RCC 7860 (cell line): ENCODE data around the gene ATRN.

Experiments
- DNase-seq: peaks from one replicate; pipeline ENCODE4 v3.0.0-alpha.2; 2015; ENCODE audit warnings: low spot score
- FAIRE-seq: peaks from 2 replicates; lab custom pipeline; 2012; peaks lifted over from hg19 to GRCh38; lab: Jason Lieb, UNC

Gene ATRN

DNA sequence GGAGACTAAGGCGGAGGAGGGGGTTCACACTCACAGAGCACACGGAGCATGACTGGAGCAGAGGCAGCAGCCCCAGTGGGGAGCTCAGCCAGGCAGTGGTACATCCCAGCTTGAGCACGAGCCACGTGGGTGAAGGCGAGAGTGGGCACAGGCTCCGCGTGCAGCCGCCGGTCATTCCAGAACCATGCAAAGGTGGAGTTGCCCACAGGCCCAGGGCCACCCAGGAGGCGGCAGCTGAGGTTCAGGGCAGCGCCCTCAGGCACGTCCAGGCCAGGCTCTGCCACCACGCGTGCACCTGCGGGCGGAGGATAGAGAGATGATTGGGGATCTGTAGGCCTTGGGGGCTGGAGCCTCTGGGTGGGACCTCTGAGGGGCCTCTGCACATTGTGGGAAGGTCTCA lies 220.5 kb downstream of the ATRN start:
- DNase-seq: no peak
- no peak for FAIRE-seq

DNA sequence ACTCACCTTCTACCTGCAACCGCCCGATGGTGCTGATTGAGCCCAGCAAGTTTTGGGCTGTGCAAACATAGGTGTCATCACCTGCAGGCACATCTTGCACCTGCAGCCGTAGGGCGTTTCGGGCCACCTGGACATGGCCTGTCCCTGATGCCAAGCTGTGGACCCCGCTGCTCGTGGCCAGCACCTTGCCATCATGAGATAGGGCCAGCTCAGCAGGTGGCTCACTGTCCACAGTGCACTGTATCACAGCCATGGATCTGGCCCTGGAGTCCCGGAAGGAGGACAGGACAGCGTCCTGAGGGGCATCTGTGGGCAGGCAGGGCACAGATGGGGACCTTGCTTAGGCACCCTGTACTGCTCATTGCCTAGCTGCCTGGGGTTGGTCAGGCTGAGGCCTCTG lies 221.1 kb downstream of the ATRN start:
- FAIRE-seq: no peak
- no peak for DNase-seq

DNA sequence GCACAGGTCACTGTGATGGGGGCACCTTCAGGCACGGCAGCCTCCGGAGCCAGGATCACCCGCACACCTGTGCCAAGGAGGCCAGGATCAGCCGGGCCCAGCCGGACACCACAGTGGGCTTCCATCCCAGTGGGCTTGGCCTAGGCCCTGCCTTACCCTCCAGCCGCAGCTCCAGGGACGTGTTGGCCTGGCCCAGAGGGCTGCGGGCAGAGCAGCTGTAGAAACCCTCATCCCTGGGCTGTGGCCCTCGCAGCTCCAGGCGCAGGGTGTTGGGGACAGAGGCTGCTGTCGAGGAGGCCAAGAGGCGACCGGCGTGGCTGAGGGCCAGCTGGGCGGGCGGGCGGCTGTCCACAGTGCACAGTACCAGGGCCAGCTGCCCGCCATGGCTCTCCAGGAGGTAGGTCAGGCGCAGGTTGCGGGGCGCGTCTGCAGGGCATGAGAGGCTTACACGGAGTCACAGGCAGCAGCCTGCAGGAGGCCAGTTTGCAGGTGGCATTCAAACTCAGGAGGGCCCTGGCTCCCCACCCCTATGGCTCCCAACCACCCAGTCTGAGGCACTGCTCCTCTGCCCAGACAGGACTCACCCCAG lies 222.0 kb downstream of the ATRN start:
- DNase-seq (no peak), FAIRE-seq (no peak)

DNA sequence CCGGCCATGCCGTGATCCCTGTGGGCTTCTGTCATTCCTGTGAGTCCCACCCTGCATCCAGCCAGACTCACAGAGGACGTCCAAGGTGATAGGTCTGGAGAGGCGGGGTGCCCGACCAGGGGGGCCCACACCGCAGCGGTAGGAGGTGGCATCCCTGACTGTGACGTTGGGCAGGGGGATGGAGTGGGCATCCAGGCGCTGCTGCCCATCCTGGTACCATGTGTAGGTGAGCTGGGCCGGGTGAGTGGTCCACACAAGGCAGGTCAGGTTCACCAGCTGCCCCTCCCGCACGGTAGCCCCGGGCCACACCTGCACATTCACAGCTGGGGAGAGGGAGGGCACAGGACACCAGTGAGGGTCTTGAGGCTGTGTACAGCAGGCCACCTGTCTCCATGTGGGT lies 222.6 kb downstream of the ATRN start:
- FAIRE-seq (no peak), DNase-seq (no peak)

- no peak for DNase-seq
- FAIRE-seq: no peak
These were observed 224.0 kb downstream of the ATRN start for GRCh38 chr20:3694864-3695263.

DNA sequence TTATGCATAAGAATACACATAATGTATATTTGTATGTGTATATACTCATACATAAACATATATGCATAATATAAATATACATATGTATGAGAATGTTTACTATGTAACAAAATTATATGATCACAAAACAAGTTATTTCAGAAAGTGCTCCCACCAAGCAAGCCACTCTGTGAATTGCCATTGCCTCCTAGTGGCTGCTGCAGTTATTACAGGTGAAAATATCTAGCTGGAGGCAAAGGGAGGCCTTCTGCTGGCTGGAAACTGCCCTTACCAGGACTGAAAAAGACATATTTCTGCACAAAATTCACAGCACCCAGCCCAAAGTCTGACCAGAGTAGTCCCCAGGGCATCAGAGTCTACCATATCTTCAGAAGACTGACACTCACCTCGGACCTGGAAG lies 225.4 kb downstream of the ATRN start:
- no peak for FAIRE-seq
- peak; percentile 7 for DNase-seq

DNA sequence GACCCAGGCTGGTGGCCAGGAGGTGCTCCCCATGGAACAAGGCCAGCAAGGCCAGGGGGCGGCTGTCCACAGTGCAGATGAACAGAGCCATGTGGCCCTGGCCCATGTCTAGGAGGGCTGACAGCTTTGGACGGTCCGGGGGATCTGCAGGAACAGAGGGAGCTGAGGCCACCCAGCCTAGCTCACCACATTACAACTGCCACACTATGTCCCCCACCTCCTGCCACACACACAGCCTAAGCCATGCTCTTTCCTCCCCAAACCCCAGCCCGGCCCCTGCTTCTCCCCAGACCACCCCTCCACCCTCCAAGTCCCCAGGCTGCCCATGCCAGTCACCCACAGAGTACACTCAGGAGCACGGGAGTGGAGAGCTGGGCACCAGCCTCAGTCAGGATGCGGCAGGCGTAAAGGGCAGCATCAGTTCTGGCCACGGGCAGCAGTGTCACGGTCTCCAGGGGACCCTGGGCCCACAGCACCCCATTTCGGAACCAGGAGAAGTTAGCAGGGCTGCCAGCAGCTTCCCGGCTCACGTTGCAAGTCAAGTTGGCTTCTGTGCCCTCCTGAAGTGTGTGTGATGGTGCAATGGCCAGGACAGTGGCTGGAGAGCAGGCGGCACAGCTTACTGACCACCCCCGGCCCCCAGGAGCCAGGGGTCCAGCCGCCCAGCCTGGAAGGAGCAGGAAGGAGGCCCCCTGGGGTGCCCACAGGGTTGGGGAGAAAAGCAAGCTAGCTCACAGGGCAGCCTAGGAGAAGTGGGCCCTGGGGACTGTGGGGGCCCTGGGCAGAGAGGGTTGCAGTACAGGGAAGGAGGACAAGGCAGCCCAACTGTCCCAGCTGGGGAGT lies 226.1 kb downstream of the ATRN start:
- FAIRE-seq: no peak

DNA sequence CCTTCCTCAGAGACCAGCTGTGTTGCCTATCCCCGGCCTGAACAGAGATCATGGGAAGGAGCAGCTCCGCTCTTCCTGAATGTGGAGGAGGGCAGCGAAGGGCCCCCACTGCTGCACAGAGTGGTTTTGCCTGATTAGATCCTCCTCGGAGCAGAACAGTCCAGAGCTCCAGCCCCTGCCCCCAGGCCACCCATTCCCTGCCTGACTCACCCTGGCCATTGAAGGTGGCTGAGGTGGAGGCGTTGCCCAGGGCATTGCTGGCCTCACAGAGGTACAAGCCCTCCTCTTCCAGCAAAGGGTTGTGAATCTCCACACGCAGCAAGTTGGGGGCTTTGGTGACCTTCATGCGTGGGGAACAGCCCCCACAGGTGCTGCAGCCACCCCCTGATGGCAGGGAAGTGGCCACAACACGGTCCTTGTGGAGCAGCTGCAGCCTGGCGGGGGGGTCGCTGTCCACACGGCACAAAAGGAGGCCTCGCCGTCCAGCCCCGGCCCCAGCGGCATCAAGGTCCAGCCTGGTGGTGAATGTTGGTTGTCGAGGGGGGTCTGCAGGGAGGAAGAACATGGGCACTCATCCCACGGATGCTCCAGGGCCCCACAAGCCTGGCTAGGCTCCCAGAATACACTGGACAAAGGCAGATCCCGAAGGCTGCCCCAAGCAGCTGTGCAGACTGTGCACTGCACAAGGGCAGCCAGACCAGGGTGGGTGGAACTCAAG lies 226.9 kb downstream of the ATRN start:
- DNase-seq: no peak
- no peak for FAIRE-seq

More for the DNA sequence above, 226.1 kb downstream of the ATRN start:
- DNase-seq: no peak

DNA sequence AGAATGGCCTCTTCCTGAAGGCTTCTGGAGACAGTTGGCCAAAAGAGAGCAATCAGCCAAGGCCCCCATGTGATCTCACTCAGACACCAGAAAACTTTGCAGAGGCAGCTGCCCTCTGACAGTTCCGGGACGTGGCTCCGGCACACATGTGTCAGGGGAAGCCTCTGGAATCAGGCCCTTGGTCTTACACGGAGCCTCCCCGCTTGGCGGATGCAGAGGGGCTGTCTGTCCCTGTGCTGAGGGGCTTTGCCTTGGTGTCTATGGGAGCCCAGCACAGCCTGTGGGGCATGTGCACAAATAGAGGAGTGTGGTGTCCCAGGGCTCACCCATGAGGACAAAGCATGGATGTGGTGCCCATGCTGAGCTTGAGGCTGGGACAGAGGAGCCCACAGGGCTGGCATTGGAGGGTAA lies 227.8 kb downstream of the ATRN start:
- FAIRE-seq (no peak), DNase-seq (no peak)

GRCh38 chr20:3699037-3699436 lies 228.2 kb downstream of the ATRN start:
- no peak for DNase-seq
- FAIRE-seq: no peak
